Activated naive CD8-positive, alpha-beta T cell treated with anti-CD3 and anti-CD28 coated beads, Interleukin-2, amount 50 U/mL, for 24 hours (primary cell): ENCODE results near the gene TOX3.

ENCODE experiments used
- ATAC-seq: fragments of 150-1000 bp; cut with Tn5 transposase; one replicate; pipeline ENCODE4 v1.10.0; 2021
- DNase-seq: peaks from one replicate; pipeline ENCODE4 v3.0.0; 2021
- H3K27ac Mint-ChIP-seq: one replicate; pipeline ENCODE4 v1.8.0; 2021; ENCODE audit warnings: mild to moderate bottlenecking, mixed read lengths
- H3K27me3 Mint-ChIP-seq: one replicate; pipeline ENCODE4 v1.8.0; 2021; ENCODE audit warnings: mixed read lengths
- H3K36me3 Mint-ChIP-seq: one replicate; pipeline ENCODE4 v1.8.0; 2021; ENCODE audit warnings: low read depth, mixed read lengths
- H3K4me1 Mint-ChIP-seq: one replicate; pipeline ENCODE4 v1.8.0; 2021; ENCODE audit warnings: mixed read lengths
- H3K4me3 Mint-ChIP-seq: one replicate; pipeline ENCODE4 v1.8.0; 2021; ENCODE audit warnings: mild to moderate bottlenecking, moderate library complexity, mixed read lengths
- H3K9me3 Mint-ChIP-seq: one replicate; pipeline ENCODE4 v1.8.0; 2021; ENCODE audit warnings: mixed read lengths

TOX3 gene

DNA sequence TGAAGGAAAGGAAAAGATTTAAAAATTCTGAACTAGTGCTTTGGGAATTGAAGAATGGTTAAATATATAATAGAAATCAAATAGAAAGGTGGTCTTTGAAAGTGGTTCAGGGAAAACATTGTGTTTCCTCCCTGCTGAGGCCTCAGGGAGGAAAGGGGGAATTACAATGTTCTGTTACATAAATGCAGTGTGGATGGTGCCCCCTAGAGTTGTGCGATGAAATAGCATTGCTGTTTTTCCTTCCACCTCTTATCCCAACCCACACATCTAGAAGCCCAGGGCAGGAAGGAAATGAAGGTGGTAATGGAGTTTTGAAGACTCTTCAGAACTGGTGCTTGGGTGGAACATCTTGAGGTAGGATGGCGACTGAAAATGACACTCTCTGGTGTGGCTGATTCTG is 6.4 kb upstream of the TOX3 start:
- DNase-seq (no peak), ATAC-seq (no peak)
- H3K9me3 Mint-ChIP-seq = peaks cover 6% of the 10 kb centered on the region
- H3K27me3 Mint-ChIP-seq = peaks cover 16% of the 10 kb centered on the region
- H3K4me1 Mint-ChIP-seq = peaks cover 2% of the 10 kb centered on the region
- no peak overlapping the region for H3K4me3 Mint-ChIP-seq
- no peak overlapping the region for H3K27ac Mint-ChIP-seq
- H3K36me3 Mint-ChIP-seq = no peaks in the 10 kb centered on the region

DNA sequence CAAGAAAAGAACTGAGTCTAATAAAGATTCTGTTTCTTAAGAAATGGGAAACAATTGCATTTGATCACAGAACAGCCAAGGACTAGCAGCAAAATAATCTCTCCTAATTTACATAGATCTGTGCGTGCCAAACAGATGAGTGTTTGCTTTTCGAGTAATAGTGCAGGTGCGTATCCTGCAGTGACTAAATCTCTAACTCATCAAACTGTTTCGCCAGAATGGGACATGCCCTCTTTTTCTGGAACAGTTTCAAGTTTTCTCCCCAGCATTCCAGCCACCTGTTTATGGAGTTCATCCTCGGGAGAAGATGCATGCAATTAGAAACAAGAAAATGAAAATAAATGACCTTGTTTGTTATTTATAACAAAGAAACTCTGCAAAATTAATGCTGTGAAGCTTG is 5.7 kb upstream of the TOX3 start:
- H3K9me3 Mint-ChIP-seq = peaks cover 6% of the 10 kb centered on the region
- DNase-seq (no peak), ATAC-seq (no peak)
- H3K4me3 Mint-ChIP-seq = no peak overlapping the region
- H3K4me1 Mint-ChIP-seq = peaks cover 3% of the 10 kb centered on the region
- H3K27me3 Mint-ChIP-seq = peaks cover 22% of the 10 kb centered on the region
- H3K36me3 Mint-ChIP-seq = no peaks in the 10 kb centered on the region
- H3K27ac Mint-ChIP-seq = no peak overlapping the region

DNA sequence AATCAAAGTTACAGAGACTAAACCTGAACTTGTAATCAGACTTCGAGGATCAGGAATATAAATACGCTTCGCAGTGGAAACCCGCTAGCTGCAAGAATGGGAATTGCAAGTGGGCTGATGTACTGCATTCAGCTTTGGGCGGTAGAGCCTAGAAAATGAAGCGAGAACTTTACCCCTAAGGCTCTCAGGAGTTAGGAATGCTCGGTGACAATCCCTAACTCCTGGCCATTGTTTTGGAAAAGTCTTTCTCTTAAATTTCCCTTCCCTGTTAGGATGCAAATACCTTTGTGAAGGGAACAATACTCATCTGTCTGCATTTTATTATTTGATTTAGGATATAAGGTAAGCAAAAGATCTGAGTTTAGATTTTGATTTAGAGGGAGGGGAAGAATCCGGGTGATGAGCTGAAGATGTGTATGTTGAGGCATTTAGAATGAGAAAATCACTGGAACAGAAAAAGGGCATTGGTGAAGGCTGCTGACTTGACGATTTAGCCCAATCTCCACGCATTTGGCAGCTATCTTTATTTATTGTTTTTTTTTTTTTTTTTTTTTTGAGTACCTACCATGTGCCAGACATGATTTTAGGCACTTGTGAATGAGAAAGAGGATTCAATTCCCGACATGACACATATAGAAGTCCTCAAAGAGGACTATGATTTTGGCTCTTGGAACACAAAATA is 2.2 kb upstream of the TOX3 start:
- peaks cover 4% of the 10 kb centered on the region for H3K4me1 Mint-ChIP-seq
- peaks cover 40% of the 10 kb centered on the region for H3K27me3 Mint-ChIP-seq
- peaks cover 6% of the 10 kb centered on the region for H3K9me3 Mint-ChIP-seq
- ATAC-seq (no peak), DNase-seq (no peak)
- no peaks in the 10 kb centered on the region for H3K36me3 Mint-ChIP-seq
- no peak overlapping the region for H3K4me3 Mint-ChIP-seq
- H3K27ac Mint-ChIP-seq = no peak overlapping the region

DNA sequence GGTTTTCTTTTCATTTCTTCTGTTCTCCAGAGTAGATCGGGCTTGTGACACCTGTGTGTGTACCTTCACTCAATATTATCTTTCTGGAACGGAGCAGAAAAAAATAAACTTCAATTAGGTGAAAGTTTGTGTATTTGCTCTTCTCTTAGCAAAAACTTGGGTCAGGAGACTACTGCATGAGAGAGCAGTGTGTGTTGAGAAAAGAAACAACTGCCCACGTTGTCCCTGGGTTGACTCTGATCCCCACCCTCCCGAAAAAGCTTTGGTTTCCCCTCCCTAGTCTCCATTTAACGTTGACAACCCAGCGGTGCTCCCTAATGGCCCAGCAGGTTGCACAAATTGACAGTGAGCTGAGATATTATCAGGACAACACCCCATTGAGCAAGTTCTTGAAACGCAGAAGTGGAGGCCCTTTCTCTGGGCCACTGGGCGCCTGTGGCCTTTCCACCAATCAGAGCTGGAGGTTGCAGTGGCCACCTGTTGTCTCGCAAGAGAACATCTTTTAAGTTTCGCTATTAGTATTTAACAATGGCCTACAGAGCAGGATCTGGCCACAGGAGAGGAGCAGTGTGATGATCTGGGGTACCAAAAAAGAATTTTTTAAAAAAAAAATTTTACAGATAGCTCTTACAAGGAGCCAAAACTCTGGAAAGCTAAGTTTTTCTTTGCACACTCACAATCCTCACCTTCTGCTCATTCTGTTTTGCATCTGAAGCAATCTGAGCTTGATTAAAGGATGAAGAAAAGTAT is 1.5 kb upstream of the TOX3 start:
- ATAC-seq (no peak), DNase-seq (no peak)
- Mint-ChIP-seq H3K4me3 (no peak overlapping the region), H3K27me3 (peaks cover 45% of the 10 kb centered on the region), H3K36me3 (no peaks in the 10 kb centered on the region), H3K9me3 (no peaks in the 10 kb centered on the region), H3K4me1 (peaks cover 4% of the 10 kb centered on the region), H3K27ac (no peak overlapping the region)

GRCh38 chr16:52547834-52548215 is 882 bp upstream of the TOX3 start:
- Mint-ChIP-seq H3K9me3 (no peaks in the 10 kb centered on the region), H3K27me3 (peaks cover 45% of the 10 kb centered on the region), H3K27ac (no peak overlapping the region), H3K36me3 (no peaks in the 10 kb centered on the region), H3K4me3 (no peak overlapping the region), H3K4me1 (peaks cover 4% of the 10 kb centered on the region)
- ATAC-seq (no peak), DNase-seq (no peak)

GRCh38 chr16:52546291-52547003 is 496 bp downstream of the TOX3 start:
- peaks cover 4% of the 10 kb centered on the region for H3K4me1 Mint-ChIP-seq
- no peak for ATAC-seq
- no peak overlapping the region for H3K4me3 Mint-ChIP-seq
- no peak overlapping the region for H3K27ac Mint-ChIP-seq
- H3K27me3 Mint-ChIP-seq = peaks cover 45% of the 10 kb centered on the region
- DNase-seq = no peak
- peaks cover 3% of the 10 kb centered on the region for H3K9me3 Mint-ChIP-seq
- H3K36me3 Mint-ChIP-seq = no peaks in the 10 kb centered on the region

DNA sequence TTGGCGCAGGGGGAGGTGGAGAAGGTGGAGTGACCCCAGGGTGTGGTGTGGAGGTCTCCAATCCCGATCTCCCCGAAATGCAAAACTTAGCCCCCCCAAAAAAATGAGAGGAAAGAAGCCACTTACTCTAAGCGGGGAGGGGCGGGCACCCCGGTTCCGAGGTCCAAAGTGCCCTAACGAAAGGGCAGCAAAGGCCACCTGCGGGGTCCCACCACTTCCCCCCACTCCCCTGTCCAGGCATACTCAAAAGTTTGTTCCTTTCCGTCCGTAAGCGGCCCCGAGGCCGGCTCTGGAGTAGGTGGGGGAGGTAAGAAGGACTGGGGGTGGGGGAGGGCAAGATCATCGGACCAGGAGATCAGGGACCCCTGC is 1.1 kb downstream of the TOX3 start:
- peaks cover 45% of the 10 kb centered on the region for H3K27me3 Mint-ChIP-seq
- H3K9me3 Mint-ChIP-seq = peaks cover 3% of the 10 kb centered on the region
- ATAC-seq = no peak

DNA sequence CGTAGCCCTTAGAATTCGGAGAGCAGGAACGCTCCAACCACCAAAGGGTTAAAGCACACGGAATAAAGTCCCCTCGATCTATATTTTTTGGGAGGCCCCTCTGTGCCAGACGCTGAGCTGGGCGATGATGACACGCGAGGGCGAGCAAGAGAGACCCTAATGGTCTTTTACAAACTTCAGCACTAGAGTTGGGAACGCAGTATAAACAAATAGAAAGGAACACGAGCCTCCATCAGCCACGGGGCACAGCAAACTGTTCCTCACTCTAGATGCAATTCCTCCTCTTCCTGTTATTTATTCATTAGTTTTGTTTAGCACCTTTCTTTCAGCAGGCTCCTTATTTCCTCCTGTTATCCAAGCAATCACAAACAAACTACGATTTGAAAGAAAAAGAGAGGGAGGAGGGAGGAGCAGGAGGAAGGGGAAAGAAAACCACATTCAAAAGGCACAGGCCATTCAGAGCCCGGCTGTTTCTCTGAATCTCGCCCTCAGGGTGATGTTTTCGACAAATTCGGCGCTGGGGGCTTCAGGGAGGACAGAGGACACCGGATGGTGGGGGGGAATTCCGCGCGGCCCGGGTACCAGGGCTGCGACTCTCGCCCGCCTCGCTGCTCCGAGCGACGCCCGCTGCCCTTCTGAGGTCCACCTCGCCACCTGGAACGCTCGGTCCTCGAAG is 1.6 kb downstream of the TOX3 start:
- Mint-ChIP-seq H3K27ac (no peak overlapping the region), H3K36me3 (no peaks in the 10 kb centered on the region), H3K27me3 (peaks cover 45% of the 10 kb centered on the region), H3K4me1 (peaks cover 4% of the 10 kb centered on the region), H3K9me3 (peaks cover 3% of the 10 kb centered on the region), H3K4me3 (no peak overlapping the region)
- DNase-seq = no peak
- no peak for ATAC-seq

More for the DNA sequence above, 1.1 kb downstream of the TOX3 start:
- Mint-ChIP-seq H3K4me3 (no peak overlapping the region), H3K27ac (no peak overlapping the region), H3K36me3 (no peaks in the 10 kb centered on the region), H3K4me1 (peaks cover 4% of the 10 kb centered on the region)
- DNase-seq = no peak

- H3K9me3 Mint-ChIP-seq = peaks cover 5% of the 10 kb centered on the region
- H3K4me1 Mint-ChIP-seq = peaks cover 4% of the 10 kb centered on the region
- H3K36me3 Mint-ChIP-seq = no peaks in the 10 kb centered on the region
- no peak overlapping the region for H3K27ac Mint-ChIP-seq
- ATAC-seq = no peak
- H3K4me3 Mint-ChIP-seq = no peak overlapping the region
- DNase-seq = no peak
- H3K27me3 Mint-ChIP-seq = peaks cover 45% of the 10 kb centered on the region
Measured at GRCh38 chr16:52544703-52545102, 2.2 kb downstream of the TOX3 start.

DNA sequence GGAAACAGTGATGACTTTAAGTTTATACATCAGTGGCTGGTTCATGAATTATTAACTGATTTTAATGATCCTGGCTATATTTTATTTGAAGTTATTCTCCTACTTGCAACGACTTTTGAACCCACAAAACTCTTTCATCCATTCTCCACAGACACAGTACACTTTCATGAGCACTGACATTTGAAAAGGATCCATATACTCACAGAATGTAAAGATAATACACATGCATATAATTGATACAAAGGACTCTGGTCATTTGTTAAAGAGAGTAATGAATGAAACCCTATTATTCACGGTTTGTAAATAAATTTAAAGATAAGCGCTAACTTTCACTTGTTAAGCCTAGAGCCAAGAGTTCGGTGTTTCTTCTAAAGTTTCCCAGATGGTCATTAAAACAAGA is 3.3 kb downstream of the TOX3 start:
- DNase-seq (no peak), ATAC-seq (no peak)
- H3K27me3 Mint-ChIP-seq = peaks cover 41% of the 10 kb centered on the region
- H3K9me3 Mint-ChIP-seq = peaks cover 7% of the 10 kb centered on the region
- H3K4me3 Mint-ChIP-seq = no peak overlapping the region
- H3K36me3 Mint-ChIP-seq = no peaks in the 10 kb centered on the region
- H3K4me1 Mint-ChIP-seq = peaks cover 4% of the 10 kb centered on the region
- no peak overlapping the region for H3K27ac Mint-ChIP-seq

GRCh38 chr16:52540910-52541309 is 6.0 kb downstream of the TOX3 start:
- peaks cover 12% of the 10 kb centered on the region for H3K9me3 Mint-ChIP-seq
- no peaks in the 10 kb centered on the region for H3K36me3 Mint-ChIP-seq
- DNase-seq = no peak
- no peak overlapping the region for H3K27ac Mint-ChIP-seq
- H3K27me3 Mint-ChIP-seq = peaks cover 24% of the 10 kb centered on the region
- ATAC-seq = no peak
- H3K4me3 Mint-ChIP-seq = no peak overlapping the region
- H3K4me1 Mint-ChIP-seq = no peaks in the 10 kb centered on the region

DNA sequence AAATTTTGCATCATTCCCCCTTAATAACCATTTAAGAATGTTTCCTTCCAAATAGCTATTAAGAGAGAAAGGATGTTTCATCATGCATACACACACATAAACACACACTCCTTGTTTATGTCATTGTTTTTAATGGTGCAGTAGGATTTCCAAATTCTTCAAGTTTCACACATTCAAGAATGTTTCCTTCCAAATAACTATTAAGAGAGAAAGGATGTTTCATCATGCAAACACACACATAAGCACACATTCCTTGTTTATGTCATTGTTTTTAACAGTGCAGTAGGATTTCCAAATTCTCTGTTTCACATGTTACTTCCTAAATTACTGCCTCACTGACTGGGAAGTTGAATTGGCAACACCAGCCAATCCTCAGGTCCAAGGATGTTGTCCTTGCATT is 7.8 kb downstream of the TOX3 start:
- Mint-ChIP-seq H3K27me3 (peaks cover 10% of the 10 kb centered on the region), H3K4me1 (no peaks in the 10 kb centered on the region), H3K4me3 (no peak overlapping the region), H3K36me3 (no peaks in the 10 kb centered on the region), H3K27ac (no peak overlapping the region), H3K9me3 (peaks cover 12% of the 10 kb centered on the region)
- ATAC-seq = no peak
- DNase-seq = no peak

DNA sequence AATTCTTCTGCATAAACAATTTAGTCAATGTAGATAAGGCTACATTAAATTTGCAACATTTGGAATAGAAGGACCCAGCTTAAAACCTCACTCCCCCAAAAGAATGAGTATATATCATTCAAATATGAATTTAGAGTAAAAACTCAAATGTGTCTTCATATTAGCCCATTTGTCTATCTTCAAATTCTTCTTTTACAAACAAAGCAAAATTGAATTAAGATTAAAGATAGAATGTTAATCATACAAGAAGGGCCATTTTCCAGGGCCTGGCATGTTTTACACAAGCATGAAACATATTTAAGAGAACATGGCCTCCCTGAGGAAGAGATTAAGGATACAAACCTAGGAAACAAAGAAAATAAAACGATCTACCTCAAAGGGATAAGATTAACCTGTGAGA is 8.4 kb downstream of the TOX3 start:
- H3K4me3 Mint-ChIP-seq = no peak overlapping the region
- H3K27ac Mint-ChIP-seq = no peak overlapping the region
- H3K36me3 Mint-ChIP-seq = no peaks in the 10 kb centered on the region
- DNase-seq = no peak
- peaks cover 12% of the 10 kb centered on the region for H3K9me3 Mint-ChIP-seq
- ATAC-seq = no peak
- H3K27me3 Mint-ChIP-seq = peaks cover 6% of the 10 kb centered on the region
- H3K4me1 Mint-ChIP-seq = no peaks in the 10 kb centered on the region

GRCh38 chr16:52537516-52537915 is 9.4 kb downstream of the TOX3 start:
- Mint-ChIP-seq H3K4me3 (no peak overlapping the region), H3K27me3 (peaks cover 5% of the 10 kb centered on the region), H3K9me3 (peaks cover 12% of the 10 kb centered on the region), H3K36me3 (no peaks in the 10 kb centered on the region), H3K4me1 (no peaks in the 10 kb centered on the region), H3K27ac (no peak overlapping the region)
- DNase-seq = no peak
- no peak for ATAC-seq

DNA sequence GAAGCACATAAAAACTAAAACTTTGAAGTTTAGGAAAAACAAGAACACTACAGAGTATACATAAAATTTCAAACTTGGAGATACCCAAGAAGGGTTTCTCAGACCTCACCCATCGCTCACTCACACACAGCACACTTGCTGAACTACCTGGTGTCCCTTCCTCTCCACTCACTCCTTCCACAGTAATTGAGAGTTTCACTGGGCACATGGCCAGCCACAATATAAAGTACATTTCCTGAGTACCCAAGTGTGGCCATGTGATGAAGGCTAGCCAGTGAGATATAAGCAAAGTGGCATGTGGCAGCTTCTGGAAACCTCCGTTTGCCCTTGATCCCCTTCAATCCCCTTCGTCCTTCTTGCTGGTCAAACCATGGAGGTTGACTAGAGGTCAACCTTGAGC is 11.9 kb downstream of the TOX3 start:
- ATAC-seq (no peak), DNase-seq (no peak)
- H3K4me1 Mint-ChIP-seq = no peaks in the 10 kb centered on the region
- H3K9me3 Mint-ChIP-seq = peaks cover 12% of the 10 kb centered on the region
- no peaks in the 10 kb centered on the region for H3K36me3 Mint-ChIP-seq
- peaks cover 5% of the 10 kb centered on the region for H3K27me3 Mint-ChIP-seq
- H3K4me3 Mint-ChIP-seq = no peak overlapping the region
- no peak overlapping the region for H3K27ac Mint-ChIP-seq
